GM18519 (cell line): ENCODE measurements around the gene CASKIN2.
"Not testable (repeated sequence)": the region's sequence is repeated elsewhere in the genome, so short reads cannot be mapped to it uniquely, and the experiment has no call there.

Source experiments
- ATAC-seq: cut with Tn5 transposase; IDR thresholded peaks from one replicate; pipeline ENCODE4 v1.9.1; 2021; ENCODE audit warnings: mild to moderate bottlenecking, moderate library complexity; ENCODE audit not compliant: unreplicated experiment, low FRiP score

Gene CASKIN2

GRCh38 chr17:75474736-75475135 is 40.6 kb downstream of the CASKIN2 start:
- ATAC-seq: no peak

- no peak for ATAC-seq
These were observed 42.1 kb downstream of the CASKIN2 start for GRCh38 chr17:75473246-75473645.

- no peak for ATAC-seq
These were observed 43.2 kb downstream of the CASKIN2 start for GRCh38 chr17:75472119-75472518.

GRCh38 chr17:75471207-75471606 is 44.1 kb downstream of the CASKIN2 start:
- ATAC-seq: no peak

- no peak for ATAC-seq
These were observed 46.5 kb downstream of the CASKIN2 start for GRCh38 chr17:75468779-75469373.

GRCh38 chr17:75468291-75468754 is 47.0 kb downstream of the CASKIN2 start:
- no peak for ATAC-seq

DNA sequence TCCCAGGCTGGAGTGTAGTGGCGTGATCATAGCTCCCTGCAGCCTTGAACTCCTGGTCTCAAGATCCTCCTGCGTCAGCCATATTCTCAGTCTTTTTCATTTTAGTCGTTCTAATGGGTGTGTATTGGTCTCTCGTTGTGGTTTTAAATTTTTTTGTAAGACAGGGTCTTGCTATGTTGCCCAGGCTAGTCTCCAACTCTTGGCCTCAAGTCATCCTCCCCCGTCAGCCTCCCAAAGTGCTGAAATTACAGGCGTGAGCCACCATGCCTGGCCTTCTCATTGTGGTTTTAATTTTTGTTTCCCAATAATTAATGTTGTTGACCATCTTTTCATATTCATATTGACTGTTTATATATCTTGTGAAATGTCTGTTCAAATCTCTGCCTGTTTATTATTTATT is 50.3 kb downstream of the CASKIN2 start:
- no peak for ATAC-seq

GRCh38 chr17:75463603-75464002 is 51.7 kb downstream of the CASKIN2 start:
- no peak for ATAC-seq

DNA sequence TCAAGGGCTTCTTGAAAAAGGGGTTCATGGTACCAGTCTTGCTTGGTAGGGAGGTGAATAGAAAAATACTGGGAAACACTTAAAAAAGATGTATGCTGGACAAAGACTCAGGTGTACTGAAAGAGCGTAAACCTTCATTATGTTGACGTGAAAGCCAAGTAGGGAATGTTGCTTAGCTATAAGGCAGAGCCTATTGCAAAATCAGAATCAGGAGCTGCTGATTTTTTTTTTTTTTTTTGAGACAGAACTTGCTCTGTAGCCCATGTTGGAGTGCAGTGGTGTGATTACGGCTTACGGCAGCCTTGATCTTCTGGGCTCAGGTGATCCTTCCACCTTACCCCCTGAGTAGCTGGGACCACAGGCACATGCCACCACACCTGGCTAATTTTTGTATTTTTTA is 55.0 kb downstream of the CASKIN2 start:
- ATAC-seq: no peak

DNA sequence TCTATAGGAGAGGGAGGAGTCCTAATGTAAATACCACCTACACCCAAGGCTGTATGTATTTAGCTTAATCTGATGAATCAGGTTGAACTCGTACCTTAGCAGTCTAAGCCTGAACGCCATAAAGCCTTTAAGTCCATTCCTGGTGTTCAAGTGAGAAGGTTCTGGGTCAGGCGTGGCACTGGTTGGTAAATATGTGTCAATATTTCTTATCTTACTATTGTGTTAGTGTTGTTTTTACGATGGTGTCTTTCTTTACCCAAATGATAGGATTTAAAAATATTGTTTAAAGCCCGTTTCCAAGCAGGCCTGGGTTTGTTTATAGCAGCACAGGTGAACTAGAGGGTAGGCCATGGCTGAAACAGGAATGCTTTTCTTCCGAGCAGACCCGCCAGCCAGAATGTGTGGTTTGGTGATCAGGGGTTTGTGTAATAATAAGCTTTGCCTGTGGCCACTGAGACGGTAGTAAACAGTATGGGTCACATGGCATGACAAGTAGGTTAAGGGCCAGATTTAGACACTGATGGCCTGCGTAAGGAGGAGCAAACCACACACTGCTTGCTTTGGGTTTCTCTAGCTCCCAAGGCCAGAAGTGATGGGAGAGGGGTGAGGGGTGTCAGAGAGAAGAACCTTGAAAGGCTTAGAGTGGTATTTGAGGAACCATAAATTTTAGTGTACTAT is 55.6 kb downstream of the CASKIN2 start:
- no peak for ATAC-seq

DNA sequence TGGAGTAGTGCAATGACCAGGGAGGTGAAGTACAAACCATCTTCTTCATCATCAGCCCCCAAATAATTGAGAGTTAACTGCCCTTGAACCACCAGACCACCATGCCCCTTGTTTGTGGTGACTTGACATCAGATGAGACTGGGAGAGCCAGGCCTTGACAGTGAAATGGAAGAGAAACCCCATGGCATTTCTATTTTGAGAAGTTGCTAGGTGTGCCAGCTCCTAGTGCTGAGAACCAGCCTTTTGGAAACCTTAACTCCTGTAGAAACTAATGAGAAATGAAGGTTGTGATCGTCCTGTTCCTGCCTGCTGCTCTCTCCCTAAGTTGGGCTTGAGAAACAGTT is 56.1 kb downstream of the CASKIN2 start:
- ATAC-seq: no peak

DNA sequence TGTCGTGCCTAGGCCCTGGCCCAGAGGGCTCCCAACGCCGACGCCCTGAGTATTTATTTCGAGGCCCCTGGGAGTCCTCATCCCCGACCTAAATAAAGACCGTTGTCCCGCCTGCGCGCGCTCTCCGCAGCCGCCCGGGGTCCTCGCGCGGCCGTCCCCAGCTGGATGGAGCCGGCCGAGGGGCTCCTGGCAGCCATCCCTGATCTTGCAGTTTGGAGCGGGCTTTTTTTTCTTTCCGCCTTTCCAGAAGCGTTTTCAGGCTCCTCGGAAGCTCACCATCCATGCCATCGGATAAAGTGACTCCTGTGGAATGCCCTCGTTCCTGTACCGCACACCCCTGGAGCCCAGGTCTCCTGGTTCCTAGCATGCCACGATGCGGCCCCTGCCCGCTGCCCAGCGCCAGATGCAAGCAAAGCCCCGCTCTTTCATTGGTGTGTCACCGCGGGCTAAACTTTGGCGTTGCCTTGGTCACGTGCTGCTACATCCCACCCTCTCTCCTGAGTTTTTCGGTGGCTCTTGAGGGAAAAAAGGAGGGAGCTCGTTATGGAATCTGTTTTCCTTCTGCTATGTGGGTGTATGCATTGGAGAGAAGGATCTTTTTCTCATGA is 58.2 kb downstream of the CASKIN2 start:
- no peak for ATAC-seq

DNA sequence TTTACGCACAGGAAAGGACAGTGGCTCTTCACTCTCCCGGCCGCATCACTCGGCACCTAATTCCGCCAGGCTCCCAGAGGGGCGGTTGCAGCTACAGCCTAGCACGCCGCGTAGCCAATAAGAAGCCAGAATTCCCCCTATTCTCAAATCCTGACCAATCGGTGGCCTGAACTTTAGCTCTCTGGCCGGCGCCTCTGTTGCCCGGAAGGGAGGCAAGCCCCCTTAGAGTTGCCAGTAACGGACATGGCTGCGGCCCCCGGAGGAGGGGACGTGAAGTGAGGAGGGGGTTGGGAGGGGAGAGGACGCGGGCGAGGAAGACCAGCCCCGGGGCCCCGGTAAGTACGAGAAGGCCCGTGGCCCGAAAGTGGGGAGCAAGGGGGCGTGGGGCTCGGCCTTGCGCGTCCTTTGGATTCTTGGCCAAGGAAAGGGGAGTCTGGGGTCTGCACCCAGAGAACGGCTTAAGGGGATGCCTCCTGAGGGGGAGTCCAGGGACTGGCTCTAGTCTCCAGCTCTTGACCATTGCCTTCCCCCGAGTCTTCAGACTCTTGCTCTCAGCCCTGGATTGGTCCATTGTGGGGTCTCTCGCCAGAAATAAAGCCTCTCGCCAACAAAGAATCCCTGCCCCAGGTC is 58.8 kb downstream of the CASKIN2 start, which contains the start of gene TMEM94:
Gene TMEM94, plus strand, starts transcription at position 219 of the 630 bp plus-strand sequence. CDS start 15,271 bp downstream, outside the sequence.
- ATAC-seq: peak; percentile 84

DNA sequence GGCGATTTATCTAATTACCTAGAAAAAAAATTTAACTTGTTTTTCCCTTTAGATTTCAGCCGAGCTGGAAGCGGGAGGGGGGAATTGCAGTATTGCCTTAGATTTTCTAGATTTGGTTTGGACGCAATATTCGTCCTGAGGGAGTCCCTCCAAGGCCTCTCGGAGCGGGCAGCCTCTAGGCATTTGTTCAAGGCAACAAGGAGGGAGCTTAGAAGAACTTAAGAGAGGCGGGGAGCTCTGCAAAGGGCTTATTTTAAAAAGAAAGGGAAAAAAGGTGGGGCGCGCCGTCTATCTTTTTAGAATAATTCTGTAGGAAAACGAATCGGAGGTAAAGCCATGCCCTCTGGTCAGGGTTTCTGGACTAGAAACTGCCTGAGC is 59.3 kb downstream of the CASKIN2 start:
- no peak for ATAC-seq

- not testable (repeated sequence) for ATAC-seq
These were observed 60.7 kb downstream of the CASKIN2 start for GRCh38 chr17:75454672-75455071.

GRCh38 chr17:75454193-75454592 is 61.1 kb downstream of the CASKIN2 start:
- ATAC-seq: no peak

GRCh38 chr17:75450270-75450669 is 65.1 kb downstream of the CASKIN2 start:
- no peak for ATAC-seq
